Mononuclear cell (primary cell): ENCODE data around the gene TTLL8. TPM values are rescaled to one million over a fixed set of nuclear protein-coding genes. Genes with fewer than 3 reads are reported as not detected.

ENCODE experiments used
- H3K27me3 ChIP-seq: 2 replicates; pipeline ENCODE4 v1.6.0; 2011; ENCODE audit warnings: low read length, control low read depth; ENCODE audit not compliant: insufficient read depth
- H3K4me1 ChIP-seq: 2 replicates; pipeline ENCODE4 v1.5.1; 2011; ENCODE audit warnings: mild to moderate bottlenecking, low read length, control low read depth; ENCODE audit not compliant: insufficient read depth
- H3K4me3 ChIP-seq: 2 replicates; pipeline ENCODE4 v1.5.1; 2011; ENCODE audit warnings: mild to moderate bottlenecking, low read length, moderate library complexity
- H3K9me3 ChIP-seq: 2 replicates; pipeline ENCODE4 v1.5.1; 2011; ENCODE audit warnings: low read depth, mild to moderate bottlenecking, control low read depth, low read length
- total RNA-seq: library from RNA; depleted of rRNA; stranded (reverse); fragments of >200 nt; gene quantifications from one replicate; pipeline ENCODE4 v1.2.3, GENCODE V29; 2012

The TTLL8 gene
- total RNA-seq: not detected

DNA sequence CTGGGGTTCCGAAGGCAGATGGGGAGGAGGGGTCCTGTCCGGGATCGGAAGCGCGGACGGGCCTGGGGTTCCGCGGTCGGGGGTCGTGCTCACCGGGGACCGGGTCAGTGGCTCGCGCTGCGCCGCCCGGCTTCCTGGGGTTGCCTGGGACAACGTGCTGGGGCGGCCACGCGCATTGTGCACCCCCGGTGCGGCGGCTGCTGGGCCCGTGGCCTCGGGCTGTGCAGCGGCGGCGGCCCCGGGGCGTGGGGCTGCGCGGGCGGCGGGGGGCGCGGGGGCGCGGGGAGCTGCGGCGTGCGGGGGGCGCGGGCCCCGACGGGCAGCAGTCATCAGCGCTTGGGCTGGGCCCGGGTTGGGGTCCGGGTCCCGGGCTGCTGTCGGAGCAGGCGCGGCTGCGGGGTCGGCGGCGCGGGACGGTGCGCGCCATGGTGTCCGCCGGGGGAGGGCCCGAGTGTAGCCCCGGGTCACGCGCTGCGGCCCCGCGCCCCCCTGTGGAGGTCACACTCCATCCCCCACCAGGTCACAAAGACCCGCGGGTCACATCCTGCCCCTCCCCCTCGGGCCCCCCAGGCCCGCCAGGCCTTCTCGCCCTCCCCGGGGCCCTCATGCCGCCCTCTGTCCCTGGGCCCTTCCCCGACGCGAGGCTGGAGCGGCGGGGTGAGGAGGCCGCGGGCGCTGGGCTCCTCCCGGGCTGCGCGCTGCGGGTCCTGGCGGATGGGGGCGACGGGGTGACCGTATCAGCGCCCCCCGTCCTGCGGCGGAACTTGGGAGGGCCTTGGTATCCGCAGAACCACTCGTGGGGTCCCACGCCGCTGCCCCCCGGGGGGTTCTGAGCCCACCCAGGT is at the start of gene TTLL8:
TSS of gene TTLL8 (minus strand) at position 238 of the 845 bp plus-strand sequence.
- Histone ChIP-seq H3K9me3 (no peaks in the 10 kb centered on the region), H3K4me1 (no peaks in the 10 kb centered on the region), H3K27me3 (peaks cover 5% of the 10 kb centered on the region), H3K4me3 (no peak within 1 kb of the TSS)

DNA sequence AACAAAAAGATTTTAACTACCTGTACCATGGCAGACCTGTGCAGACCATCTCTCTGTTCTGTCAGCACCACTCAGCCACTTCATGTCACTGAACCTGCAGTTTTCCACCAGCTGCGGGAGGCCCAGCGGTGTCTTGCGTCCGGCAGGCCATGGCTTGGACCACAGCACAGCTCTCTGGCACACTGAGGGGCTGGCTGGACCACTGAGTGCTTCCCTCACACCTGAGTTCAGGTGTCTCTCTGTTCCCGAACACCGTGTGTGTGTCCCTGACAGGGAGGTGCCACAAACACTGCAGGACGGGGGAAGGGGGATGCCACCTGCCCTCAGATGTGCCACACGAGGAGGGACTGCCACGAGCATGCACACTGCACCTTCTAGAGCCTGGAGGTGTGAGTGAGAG is 49.4 kb upstream of the TTLL8 start:
- no peaks in the 10 kb centered on the region for H3K9me3 ChIP-seq
- H3K4me3 ChIP-seq: no peak overlapping the region
- no peaks in the 10 kb centered on the region for H3K27me3 ChIP-seq
- peaks cover 21% of the 10 kb centered on the region for H3K4me1 ChIP-seq

DNA sequence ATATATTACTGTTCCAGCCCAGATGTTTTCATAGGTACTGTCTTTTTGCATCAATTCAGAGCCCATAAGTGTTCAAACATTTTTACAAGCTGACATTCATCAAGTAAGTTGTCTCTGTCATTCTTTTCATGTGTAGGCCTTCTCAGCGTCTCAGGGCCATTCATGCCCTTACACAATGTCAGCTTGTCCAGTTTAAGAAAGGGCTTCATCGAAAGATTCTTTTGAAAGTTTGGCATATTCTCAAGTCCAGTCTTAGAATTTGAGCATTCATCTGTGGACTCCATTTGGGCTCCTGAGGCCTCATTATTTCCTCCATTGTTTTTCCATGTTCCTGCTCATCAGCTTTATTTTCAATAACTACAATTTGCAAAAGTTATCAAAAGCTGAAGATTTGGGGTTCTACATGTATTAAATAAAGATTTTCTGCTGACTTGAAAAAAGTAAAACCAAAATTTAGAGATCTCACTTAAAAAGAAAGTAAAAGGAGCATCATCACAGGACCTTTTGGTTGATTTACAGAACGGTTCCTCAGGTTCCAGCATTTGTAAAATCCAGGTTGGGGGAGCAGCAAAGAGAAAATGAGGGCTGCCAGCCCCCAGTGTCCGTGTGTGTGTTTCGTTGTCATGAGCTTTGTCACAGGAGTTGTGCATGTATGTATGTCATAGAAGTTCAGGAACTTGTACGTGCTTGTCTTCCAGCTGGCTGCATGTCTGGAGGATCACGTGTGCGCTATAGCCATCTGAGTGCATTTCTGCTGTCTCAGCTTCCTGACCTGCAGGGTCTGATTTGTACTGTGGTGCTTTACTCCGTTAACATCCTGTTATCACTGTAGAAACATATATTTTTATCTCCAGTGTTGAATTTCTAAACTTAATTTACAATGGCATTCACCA is 47.4 kb upstream of the TTLL8 start:
- H3K4me1 ChIP-seq: peaks cover 7% of the 10 kb centered on the region
- no peaks in the 10 kb centered on the region for H3K9me3 ChIP-seq
- H3K27me3 ChIP-seq: no peaks in the 10 kb centered on the region
- no peak overlapping the region for H3K4me3 ChIP-seq

DNA sequence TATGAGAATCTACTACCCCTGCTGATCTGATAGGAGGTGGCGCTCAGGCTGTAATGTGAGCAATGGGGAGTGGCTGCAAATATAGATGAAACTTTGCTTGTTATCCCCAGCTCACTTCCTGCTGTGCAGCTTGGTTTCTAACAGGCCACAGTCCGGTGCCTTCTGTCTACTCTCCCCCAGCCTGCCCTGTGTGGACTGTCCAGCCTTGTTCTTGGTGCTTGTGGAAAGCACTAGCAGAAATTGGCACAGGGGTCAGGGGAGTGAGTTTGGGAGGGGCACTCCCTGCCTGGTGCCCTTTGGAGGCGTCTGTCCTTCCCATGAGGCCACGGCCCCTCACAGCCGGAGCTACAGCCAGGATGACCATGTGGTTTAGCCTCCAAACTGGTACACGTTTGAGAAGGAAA is 46.0 kb upstream of the TTLL8 start:
- Histone ChIP-seq H3K9me3 (no peaks in the 10 kb centered on the region), H3K27me3 (no peaks in the 10 kb centered on the region), H3K4me1 (peaks cover 7% of the 10 kb centered on the region), H3K4me3 (no peak overlapping the region)

DNA sequence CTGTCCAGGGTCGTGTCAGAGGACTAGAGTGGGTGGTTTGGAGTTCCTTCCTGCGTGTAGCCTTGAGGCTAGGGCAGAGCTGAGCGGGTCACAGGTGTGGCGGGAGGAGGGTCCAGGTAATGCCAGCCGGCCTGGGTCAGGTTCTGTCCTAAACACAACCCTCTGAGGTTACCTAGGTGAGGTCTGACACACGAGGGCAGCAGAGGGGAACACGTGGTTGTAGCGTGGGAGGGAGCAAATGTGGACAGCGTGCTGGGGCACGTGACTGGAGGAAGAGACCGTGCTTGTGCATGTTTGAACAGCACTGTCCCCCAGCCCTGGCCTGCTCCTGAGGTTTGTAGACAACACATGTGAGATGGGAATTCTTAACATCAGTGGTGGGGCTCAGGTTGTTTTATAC is 44.8 kb upstream of the TTLL8 start:
- H3K4me3 ChIP-seq: no peak overlapping the region
- no peaks in the 10 kb centered on the region for H3K27me3 ChIP-seq
- H3K9me3 ChIP-seq: no peaks in the 10 kb centered on the region
- peaks cover 7% of the 10 kb centered on the region for H3K4me1 ChIP-seq

DNA sequence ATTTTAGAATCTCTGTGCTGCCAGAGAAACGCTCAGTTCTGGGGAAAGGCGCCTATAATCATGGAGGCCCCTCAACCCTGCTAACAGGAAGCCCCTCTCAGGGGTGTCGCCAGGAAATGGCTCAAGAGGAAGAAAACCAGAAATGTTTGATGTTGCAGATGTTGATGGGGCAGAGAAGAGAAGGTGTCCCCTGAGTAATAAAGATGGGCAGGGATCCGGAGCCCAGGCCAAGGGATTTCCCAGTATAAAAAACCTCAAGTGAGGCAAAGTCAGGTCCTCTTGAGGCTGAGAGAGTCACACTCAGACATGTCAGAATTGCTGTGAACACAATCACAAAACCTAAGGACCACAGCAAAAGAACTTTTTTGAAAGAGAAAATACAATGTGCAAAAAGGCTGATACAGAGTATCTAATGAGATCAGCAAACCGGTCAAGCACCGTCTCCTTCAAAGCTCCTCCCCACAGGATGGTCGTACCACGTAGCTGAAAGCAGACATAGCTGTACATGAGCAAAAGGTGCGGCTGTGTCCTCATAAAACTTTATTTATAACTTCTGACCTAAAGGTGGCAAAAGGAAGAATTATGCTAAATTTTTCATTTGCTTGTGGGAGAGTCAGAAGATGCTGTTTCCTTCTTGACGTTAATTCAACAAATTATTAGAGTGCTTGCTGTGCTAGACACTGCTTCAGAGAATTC is 43.9 kb upstream of the TTLL8 start:
- Histone ChIP-seq H3K4me3 (no peak overlapping the region), H3K4me1 (peaks cover 7% of the 10 kb centered on the region), H3K27me3 (no peaks in the 10 kb centered on the region), H3K9me3 (no peaks in the 10 kb centered on the region)

DNA sequence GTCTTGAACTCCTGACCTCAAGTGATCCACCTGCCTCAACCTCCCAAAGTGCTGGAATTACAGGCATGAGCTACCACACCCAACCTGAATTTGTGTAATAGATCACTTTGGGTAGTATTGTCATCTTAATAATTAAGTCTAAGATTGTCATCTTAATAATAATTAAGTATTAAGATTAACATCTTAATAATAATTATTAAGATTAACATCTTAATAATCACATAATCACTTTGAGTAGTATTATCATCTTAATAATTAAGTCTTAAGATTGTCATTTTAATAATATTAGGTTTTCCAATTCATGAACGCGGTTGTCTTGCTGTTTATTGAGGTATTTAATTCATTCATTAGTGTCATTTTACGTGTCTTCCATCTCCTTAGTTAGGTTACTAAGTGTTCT is 40.0 kb upstream of the TTLL8 start:
- no peaks in the 10 kb centered on the region for H3K27me3 ChIP-seq
- H3K4me3 ChIP-seq: no peak overlapping the region
- no peaks in the 10 kb centered on the region for H3K9me3 ChIP-seq
- H3K4me1 ChIP-seq: no peaks in the 10 kb centered on the region

DNA sequence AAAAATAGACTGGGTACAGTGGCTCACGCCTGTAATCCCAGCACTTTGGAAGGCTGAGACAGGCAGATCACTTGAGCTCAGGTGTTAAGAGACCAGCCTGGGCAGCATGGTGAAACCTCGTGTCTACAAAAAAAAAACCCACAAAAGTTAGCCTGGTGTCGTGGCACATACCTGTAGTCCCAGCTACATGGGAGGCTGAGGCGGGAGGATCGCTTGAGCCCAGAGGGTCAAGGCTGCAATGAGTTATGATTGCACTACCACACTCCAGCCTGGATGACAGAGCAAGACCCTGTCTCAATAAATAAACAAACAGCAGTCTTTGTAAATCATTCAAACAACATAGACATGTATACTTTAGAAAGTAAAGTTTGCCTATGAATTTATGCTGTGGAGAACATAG is 34.2 kb upstream of the TTLL8 start:
- no peak overlapping the region for H3K4me3 ChIP-seq
- no peaks in the 10 kb centered on the region for H3K27me3 ChIP-seq
- no peaks in the 10 kb centered on the region for H3K9me3 ChIP-seq
- H3K4me1 ChIP-seq: no peaks in the 10 kb centered on the region

DNA sequence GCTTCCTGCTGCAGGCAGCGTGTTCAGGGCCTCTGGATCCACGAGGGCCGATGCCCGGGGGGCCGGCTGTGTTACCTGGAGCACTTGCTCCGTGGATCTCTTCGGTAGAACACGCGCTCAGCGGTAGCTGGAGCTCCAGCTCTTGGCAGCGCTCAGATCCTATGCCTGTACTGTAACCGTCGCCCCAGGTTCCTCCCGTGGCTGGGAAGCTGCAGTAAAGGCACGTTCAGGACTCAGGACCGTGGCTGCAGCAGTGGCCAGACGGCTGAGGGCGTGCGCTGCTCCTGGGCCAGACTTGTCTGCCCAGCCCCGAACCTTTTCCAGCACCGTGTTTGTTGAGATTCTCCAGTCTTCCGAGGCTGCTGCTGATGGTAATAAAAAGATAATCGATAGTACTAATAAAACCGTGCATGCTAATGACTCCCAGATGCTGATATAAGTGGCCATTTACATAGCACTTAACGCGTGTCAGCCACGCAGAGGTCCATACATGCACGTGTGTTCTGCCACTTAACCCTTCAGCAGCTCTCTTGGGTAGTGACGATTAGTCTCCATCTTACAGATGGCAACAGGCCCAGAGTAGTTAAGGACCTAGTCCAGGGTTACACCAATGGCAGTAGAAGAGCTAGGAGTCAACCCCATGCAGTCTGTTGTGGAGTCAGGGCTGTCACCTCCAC is 33.1 kb upstream of the TTLL8 start:
- no peaks in the 10 kb centered on the region for H3K4me1 ChIP-seq
- H3K27me3 ChIP-seq: no peaks in the 10 kb centered on the region
- no peaks in the 10 kb centered on the region for H3K9me3 ChIP-seq
- H3K4me3 ChIP-seq: no peak overlapping the region

DNA sequence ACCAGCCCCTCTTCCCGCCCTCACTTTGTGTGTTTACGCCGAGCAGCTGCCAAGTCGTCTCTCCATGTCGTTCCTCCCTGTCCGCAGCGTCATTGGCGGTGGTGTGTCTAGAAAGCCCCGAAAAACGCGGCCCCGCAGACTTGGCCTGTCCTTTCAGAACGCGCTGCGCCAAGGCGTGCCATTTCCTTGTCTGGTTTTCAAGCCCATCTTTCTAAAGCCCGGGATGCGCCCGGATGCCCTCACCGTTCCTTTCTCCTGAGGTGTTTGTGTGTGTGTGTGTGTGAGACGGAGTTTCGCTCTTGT is 32.3 kb upstream of the TTLL8 start:
- H3K4me3 ChIP-seq: no peak overlapping the region
- H3K4me1 ChIP-seq: no peaks in the 10 kb centered on the region
- no peaks in the 10 kb centered on the region for H3K9me3 ChIP-seq
- no peaks in the 10 kb centered on the region for H3K27me3 ChIP-seq

DNA sequence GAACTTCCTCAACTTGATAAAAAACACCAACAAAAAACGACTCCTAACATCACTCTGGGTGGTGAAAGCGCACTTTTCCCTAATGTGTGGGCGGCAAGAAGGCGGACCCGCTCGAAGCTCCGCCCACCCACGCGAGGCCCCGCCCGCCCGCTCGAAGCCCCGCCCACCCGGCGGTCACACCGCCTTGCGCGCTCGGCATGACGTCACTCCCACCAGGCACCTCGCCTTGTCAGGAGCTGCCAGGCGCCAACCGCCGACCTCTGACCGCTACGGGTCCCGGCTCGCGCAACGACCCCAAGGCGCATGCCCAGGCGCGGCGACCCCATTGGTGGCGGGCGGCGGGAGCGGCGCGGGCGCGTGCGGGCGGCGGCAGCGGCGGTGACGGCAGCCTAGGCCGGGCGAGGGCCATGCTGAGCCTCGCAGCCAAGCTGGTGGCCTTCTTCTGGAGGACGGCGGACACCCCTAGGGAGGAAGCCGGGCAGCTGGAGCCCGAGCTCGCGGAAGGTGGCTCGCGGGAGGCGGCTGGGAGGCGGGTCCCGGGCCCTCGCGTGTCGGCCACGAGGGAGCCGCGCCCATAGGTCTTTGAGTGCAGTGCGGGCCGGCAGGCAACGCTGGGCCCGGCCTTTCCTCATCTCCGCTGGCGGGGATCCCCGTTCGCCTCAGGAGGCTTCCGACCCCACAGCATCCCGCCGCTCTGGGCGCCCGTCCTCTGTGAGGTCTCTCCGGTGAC is 31.7 kb upstream of the TTLL8 start, which contains the start of gene MOV10L1:
TSS of gene MOV10L1 (plus strand) at position 325 of the 730 bp plus-strand sequence. CDS start at position 408, 83 bp downstream.
- no peaks in the 10 kb centered on the region for H3K9me3 ChIP-seq
- H3K27me3 ChIP-seq: no peaks in the 10 kb centered on the region
- no peak within 1 kb of the TSS for H3K4me3 ChIP-seq
- peaks cover 4% of the 10 kb centered on the region for H3K4me1 ChIP-seq

DNA sequence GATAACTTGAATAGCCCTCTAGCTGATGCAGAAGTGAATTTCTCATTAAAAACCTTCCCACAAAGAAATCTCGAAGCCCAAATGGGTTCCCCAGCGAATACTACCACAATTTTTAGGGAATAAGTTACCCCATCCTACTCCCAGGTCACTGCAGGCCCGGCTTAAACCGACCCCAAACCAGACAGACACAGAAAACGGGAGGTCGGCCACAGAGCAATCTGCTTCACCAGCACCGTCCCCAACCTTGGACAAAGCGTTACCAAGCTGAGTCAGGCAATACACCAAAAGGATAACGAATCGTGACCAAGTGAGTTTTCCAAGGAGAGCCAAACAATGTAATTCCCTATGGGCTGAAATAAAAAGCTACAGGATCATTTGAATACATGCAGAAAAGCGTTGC is 31.1 kb upstream of the TTLL8 start:
- Histone ChIP-seq H3K9me3 (no peaks in the 10 kb centered on the region), H3K27me3 (no peaks in the 10 kb centered on the region), H3K4me1 (peaks cover 10% of the 10 kb centered on the region), H3K4me3 (no peak overlapping the region)

DNA sequence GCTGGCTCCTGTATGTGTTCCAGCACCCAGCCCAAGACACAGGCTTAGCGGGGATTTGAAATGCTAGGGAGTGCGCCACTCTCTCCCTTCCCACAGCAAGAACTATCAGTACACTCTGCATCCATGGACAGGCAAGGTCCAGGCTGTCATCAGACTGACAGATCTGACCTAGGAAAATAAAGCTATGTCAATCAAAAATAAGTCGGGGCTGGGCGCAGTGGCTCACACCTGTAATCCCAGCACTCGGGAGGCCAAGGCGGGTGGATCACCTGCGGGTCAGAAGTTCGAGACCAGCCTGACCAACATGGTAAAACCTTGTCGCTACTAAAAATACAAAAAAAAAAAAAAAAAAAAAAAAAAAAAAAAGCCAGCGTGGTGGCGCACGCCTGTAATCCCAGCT is 30.0 kb upstream of the TTLL8 start:
- Histone ChIP-seq H3K9me3 (no peaks in the 10 kb centered on the region), H3K4me3 (no peak overlapping the region), H3K27me3 (no peaks in the 10 kb centered on the region), H3K4me1 (peaks cover 21% of the 10 kb centered on the region)

DNA sequence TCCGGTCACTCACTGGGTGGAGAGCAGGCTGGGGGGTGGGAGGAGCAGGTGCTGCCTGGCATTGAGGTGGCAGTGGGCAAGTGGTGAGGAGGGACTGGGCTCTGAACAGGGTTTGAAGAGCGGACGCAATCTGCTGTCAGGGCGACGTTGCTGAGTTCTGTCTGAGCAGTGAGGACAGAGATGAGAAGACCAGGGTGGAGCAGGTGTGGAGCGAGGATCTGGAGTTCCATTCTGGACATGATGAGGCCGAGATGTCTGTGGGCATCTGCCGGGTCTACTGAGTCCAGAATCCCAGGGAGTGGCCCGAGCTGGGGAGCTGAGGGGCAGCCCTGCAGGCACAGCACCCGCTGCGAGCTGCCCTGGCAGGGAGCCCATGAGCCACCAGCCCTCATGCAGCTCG is 29.5 kb upstream of the TTLL8 start:
- H3K4me3 ChIP-seq: no peak overlapping the region
- H3K4me1 ChIP-seq: peaks cover 22% of the 10 kb centered on the region
- no peaks in the 10 kb centered on the region for H3K9me3 ChIP-seq
- H3K27me3 ChIP-seq: no peaks in the 10 kb centered on the region
